T-helper 22 cell (primary cell): Measurements from ENCODE around the gene S100A16.
"Not testable (repeated sequence)": the region's sequence is repeated elsewhere in the genome, so short reads cannot be mapped to it uniquely, and the experiment has no call there.

Source experiments
- DNase-seq: peaks from one replicate; pipeline ENCODE4 v3.0.0-alpha.2; 2020; ENCODE audit warnings: low read depth

Gene S100A16

DNA sequence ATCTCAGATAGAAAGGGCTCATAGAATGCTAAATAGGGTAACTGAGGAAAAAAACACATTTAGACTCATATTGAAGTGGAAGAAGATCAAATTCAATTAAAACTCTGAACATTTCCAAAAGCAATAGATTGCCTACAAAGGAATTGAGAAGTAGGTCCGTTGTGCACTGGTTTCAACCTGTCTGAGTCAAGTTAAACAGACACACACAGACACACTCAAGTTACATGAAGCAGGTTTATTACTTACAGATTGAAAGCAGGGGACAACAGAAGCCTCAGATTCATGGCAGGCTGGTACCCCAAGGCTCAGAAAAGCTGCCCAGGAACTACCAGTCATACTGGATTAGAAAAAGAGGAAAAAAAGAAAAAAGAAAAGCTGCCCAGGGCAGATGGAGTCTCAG lies 26.6 kb downstream of the S100A16 start:
- no peak for DNase-seq

DNA sequence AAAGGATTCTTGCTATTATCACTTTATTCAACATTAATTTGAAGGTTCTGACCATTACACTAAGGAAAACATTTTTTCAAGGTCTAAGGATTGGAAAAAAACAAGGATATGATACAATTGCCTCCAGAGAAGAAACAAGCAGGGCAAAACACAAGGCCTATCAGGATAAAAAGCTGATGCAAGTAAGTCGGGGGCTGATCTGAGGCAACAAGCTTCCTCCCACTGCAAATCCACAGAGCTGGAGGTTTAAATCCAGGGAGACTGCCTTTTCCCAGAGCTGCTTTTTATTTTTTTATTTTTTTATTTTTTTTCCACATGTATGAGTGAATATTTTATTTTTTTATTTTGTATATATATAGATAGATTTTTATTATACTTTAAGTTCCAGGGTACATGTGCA lies 27.9 kb downstream of the S100A16 start:
- no peak for DNase-seq

DNA sequence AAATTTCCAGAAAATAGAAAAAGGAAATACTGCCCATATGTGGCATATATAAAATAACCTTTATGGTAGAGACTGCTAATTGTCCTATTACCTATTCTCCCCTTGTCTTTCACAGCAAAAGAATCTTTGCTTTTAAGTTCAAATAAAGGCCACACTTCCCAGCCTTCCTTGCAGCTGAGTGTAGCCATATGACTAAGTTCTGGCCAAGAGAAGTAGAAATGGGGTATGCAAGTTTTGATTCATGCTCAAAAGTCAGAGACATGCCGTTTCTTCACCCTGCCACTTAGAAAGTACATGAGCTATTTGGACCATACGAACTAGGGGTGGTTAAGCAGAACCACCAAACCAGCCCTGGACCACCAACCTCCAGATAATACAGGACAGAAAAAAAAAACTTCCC lies 29.0 kb downstream of the S100A16 start:
- DNase-seq, result no peak

DNA sequence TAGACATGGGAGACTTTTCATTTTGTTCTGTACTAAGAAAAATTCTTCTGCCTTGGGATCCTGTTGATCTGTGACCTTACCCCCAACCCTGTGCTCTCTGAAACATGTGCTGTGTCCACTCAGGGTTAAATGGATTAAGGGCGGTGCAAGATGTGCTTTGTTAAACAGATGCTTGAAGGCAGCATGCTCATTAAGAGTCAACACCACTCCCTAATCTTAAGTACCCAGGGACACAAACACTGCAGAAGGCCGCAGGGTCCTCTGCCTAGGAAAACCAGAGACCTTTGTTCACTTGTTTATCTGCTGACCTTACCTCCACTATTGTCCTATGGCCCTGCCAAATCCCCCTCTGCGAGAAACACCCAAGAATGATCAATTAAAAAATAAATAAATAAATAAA lies 29.4 kb downstream of the S100A16 start:
- not testable (repeated sequence) for DNase-seq

DNA sequence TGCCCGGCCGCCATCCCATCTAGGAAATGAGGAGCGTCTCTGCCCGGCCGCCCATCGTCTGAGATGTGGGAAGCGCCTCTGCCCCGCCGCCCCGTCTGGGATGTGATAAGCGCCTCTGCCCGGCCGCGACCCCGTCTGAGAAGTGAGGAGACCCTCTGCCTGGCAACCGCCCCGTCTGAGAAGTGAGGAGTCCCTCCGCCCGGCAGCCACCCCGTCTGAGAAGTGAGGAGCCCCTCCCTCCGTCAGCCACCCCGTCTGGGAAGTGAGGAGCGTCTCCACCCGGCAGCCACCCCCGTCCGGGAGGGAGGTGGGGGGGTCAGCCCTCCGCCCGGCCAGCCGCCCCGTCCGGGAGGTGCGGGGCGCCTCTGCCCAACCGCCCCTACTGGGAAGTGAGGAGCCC lies 30.1 kb downstream of the S100A16 start:
- not testable (repeated sequence) for DNase-seq

DNA sequence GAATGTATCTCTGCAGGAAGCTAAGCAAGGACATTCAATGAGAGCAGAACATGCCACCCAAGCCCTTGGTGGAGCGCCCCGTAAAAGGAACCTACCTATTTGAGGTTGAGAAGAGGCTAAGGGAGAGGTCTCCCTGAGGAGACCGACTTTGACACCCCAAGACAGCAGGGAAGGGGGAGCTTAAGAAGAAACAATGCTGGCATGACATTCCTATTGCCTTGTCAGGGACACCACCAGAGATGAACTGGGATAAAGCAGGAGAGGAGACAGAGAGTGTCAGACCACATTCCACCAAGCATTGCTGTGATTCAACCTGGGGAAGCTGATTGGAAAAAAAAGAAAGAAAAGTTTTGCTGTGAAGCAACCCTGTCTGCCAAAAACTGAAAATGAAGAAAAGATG lies 34.0 kb downstream of the S100A16 start:
- no peak for DNase-seq

DNA sequence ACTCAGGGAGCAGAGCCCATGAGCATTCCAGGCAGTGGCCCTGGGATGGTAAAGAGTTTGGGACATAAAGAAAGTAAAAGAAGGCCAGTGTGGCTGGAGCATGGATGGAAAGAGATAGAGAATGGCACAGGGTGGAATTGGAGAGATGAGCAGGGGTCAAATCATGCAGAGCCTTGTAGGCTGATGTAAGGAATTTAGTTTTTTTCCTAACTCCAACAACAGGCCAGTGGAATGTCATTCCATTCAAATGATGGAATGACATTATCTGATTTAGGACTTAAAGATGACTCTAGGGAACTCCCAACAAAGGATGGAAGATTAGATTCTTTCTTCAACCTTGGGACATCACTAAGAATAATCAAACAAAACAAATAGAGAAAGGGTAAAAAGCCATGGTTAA lies 34.4 kb downstream of the S100A16 start:
- no peak for DNase-seq

DNA sequence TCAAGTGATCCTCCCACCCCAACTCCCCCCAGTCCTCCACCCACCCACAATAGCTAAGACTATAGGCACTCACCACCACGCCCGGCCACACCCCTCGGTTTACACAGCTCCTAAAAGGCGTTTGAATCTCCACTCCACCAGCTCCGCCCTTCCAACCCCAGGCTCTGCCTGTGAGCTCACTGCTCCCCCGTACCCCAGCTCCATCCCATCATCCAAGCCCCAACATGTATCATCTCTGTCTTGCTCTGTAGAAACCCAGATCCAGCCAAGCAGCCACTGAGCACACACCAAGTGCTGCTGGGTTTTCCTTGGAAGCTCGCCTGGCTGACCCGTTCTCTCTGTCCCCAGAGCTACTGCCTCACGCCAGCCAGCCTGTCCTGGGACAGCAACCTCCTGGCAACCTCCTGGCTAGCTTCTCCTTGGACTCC lies 35.3 kb downstream of the S100A16 start:
- DNase-seq, result no peak

DNA sequence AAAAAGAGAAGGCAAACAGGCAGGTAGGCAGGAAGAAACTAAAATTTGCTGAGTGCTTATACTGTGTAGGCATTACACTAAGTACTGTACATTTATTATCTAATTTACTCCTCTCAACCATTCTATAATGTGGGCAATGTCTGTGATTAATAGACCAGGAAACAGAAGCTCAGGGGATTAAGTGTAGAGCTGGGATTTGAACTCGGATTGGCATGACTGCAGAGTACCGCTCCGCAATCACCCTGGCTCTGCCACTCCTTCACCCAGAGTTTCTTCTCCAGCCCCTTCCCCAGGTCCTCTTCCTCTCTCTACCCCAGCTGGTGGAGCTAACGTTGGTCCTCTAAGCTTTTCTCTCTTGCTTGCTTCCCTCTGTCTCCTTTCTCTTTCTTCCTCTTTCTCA lies 35.8 kb downstream of the S100A16 start:
- DNase-seq, result no peak

DNA sequence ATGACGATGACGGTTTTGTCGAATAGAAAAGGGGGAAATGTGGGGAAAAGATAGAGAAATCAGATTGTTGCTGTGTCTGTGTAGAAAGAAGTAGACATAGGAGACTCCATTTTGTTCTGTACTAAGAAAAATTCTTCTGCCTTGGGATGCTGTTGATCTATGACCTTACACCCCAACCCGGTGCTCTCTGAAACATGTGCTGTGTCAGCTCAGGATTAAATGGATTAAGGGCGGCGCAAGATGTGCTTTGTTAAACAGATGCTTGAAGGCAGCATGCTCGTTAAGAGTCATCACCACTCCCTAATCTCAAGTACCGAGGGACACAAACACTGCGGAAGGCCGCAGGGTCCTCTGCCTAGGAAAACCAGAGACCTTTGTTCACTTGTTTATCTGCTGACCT lies 37.4 kb downstream of the S100A16 start:
- not testable (repeated sequence) for DNase-seq

DNA sequence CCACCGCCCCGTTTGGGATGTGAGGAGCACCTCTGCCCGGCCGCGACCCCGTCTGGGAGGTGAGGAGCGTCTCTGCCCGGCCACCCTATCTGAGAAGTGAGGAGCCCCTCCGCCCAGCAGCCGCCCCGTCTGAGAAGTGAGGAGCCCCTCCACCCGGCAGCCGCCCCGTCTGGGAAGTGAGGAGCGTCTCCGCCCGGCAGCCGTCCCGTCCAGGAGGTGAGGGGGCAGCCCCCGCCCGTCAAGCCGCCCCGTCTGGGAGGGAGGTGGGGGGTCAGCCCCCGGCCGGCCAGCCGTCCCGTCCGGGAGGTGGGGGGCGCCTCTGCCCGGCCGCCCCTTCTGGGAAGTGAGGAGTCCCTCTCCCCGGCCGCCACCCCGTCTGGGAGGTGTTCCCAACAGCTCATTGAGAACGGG lies 37.9 kb downstream of the S100A16 start:
- not testable (repeated sequence) for DNase-seq

DNA sequence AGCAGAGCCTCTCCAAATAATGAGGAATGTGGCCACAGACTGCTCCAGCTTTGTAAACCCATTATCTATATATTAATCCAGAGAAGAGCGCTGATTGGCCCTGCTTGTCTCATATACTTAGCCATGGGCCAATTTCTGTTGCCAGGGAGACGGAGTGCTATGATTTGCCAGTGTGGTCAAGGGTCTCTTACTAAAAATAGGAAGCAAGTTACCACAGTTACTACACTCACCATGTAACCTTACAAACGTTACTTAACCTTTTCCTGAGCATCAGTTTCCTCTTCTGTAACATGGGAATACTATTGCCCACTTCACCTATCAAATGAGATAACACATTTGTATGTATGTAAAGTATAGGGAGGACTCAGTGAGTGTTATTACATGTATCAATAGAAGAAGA lies 39.6 kb downstream of the S100A16 start:
- no peak for DNase-seq

DNA sequence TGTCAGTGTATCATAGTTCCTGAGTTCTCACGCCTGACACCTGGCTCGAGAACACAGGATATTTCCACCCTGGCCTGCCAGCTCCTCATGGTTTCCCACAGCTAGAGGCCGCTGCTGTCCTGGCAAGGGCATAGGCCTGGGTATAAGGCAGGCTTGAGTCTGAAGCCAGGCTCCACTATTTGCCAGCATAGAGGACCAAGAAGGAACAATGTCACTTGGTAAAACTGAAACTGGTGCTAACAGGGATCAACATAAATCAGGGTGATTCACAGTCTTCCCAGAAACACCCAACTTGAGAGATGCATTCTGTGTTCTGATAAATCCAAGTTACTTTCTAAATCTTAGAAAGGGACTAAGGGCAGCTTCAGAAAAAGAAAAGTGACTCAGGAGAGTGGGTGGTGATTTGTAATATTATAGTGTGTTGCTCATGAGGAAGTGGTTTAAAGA lies 40.3 kb downstream of the S100A16 start:
- no peak for DNase-seq

DNA sequence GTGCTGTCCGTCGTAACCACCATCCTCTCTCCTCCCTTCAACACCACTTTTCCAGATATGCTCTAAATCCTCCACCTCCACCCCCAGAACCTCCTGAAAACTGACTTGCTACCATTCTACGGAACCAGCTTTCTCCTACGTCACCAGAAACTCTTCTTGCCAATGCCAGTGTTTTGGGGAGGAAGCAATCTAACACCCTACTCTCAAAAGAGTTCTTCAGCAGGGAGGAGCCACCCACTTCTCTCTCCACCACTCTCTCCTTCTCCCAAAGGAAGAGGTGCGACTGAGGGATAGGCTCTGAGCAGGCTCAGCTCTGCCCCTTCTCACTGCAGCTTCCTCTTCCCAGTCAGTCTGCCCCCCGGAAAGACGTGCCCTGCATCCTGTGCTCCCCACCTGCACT lies 41.2 kb downstream of the S100A16 start:
- DNase-seq, result no peak

DNA sequence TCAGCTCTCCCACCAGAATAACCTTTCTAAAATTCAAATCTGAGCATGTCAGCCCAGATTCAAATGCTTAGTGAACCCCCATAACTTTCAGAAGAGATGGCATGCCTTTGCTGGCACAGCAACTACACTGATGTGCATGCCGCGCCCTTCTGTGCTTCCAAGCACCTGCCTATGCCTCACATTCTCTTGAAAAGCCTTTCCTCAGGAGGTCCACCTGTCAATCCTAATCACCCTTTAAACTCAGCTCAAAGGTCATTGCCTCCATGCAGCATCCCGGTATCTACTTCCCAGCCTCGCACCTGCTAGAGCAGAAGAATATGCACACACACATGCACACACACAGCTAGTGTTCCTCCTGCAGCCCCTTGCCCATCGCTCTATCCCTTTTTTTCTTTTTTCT lies 42.1 kb downstream of the S100A16 start:
- DNase-seq, result no peak

DNA sequence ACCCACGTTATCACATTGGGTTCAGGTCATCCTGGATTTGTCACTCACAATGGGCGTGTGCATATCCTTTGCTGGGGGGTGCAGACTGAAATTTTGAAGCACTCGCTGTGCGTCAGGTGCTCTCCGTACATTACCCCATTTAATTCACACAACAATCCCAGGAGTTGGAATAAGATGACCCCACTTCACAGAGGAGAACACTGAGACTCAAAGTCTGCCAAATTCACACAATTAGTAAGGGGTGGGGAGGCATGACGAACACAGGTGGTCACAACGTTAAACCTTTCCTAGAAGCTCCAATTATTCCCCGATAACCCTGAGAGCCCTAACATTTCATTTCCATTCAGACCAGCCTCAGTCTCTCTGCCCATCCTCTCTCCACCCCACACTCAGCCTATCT lies 43.5 kb downstream of the S100A16 start:
- DNase-seq, result no peak

DNA sequence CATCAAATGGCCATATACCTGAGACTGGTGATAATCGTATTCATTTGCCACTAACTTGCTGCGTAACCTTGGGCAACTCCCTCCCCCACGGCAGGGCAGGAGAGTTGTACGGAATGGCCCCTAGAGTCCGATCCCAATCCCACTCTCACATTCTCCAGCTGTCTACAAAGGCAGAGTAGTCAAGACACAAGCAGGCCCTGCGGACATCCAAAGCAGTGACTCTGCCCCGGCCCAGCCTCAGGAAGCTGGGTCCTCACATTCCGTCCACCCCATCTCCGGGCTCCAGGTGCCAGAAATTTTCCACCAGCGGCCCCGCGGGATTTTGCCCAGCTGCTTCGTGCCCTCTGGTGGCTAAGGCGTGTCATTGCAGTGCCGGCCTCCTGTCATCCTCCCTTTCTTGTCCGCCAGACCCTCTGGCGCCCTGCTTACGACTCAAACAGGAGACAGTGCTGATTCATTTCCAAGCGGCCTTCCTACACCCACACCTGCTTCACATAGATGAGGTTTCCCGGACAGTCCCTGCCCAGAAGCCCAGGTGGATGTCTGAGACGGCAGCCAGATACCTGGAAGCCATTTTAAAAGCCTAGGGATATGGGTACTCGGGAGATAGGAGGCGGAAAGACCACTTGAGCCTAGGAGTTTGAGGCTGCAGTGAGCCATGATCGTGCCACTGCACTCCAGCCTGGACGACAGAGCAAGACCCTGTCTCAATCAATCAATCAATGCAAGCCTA lies 44.4 kb downstream of the S100A16 start:
- DNase-seq, result peak; percentile 55

DNA sequence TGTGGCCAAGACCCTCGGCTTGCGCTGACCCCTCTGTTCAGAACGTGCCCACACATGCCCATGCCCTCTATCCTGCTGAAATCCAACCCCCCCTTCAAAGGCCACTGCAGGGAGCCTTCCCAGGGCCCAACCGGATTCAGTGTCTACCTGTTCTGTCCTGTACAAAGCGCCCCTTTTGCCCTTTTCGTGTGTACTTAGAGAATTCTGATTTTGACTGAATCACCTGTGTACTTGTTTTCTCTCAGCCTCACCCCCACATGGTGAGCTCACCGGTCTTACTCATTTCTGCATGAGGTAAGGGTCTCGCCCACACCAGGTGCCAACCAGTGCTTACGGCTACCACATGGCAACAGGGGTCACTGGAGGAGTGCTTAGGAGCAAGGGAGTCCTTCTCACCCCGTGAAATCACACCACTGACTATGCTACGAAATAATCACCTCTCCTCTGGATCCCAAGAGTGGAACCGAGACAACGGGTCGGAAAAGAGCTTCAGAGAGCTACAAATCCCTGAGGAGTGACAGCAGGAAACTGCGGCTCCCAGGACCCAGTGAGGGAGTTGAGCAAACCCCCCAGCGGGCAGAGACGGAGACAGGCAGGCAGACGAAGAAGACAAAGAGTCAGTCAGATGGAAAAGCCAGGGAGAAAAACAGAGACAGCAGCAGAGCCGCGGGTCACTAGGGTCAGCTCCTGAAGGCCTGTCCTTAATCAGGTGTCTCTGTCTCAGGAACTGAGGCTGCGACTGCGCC lies 45.1 kb downstream of the S100A16 start:
- DNase-seq, result no peak

DNA sequence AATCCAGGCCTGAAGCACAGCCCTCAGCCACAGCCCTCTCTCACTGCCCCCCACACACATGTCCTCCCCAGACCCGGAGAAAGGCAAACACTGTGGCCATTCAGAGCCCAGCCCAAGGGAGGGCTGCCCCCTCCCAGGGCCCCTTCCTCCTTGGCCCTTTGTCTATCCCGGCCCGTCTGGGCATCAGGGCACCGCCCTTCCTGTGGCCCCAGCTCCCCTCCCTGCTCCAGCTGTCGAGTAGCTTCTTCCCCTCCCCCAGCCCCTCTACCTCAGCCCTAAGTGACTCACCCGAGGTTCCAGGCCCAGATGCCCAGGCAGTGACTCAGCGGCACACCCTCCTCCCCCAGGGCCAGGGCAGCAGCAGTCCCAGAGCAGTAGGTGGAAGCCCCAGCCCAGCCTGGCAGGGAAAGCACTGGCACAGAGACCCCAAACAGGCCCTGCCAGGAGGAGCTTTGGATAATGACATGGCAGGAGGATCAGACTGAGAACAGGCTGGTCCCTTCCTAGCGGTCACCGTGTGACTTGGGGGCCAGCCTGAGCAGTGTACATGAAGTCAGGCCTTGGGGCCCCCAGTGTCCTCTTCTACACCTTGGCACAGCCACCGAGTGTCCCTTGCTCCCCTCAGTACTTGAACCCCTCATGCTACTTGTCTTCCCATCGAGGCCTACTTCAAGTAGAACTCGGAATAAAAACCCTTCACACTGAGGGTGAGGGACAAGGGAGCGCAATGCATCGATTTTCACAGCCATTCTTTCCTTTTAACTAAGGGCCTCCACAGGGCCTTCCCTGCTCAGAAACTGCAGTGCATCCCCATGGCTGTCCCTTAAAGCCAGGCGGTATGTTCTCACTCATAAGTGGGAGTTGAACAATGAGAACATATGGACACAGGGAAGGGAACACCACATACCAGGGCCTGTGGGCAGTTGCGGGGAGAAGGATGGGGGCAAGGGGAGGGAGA lies 46.2 kb downstream of the S100A16 start:
- peak; percentile 79 for DNase-seq

DNA sequence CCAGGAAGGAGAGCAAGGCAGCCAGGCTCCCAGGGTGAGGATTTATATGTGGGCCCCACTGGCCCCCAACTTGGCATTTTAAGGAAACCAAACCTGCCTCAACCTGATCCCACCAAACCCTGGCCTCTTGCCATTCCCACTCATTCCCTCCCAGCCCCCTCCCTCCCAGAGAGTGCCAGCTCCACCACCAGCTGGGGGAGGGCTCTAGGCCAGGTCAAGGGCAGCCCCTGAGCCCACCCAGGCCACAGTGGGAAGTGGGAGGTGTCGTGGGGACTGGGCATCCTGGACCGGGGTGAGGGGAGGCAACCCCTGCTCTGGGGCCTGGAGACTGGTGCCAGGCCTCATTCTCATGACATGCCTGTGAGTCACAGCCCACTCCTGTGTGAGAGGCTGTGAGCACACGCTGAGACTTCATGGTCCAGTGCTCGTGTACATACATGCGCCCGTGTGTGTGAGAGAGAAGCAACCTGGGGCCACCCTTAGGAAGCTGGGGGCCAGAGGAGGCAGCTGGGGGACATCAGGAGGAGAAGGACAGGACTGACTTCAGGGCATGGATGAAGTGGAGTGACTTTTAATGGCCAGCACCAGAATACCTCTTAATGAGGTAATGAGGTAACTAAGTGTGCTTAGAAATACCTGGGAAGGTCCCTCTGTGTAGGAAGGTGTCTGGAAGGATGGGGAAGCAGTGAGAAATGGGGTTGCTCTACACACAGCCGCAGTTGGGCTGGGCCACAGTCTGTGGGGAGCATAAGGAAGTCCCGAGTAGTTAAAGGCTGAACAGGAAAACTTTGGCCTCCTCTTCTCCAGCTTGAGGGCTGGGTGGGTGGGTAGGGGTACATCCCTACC lies 47.2 kb downstream of the S100A16 start, which contains the start of gene S100A2:
TSS of gene S100A2 (minus strand) at position 316 of the 846 bp plus-strand sequence. CDS start 1,967 bp downstream, outside the sequence.
- DNase-seq, result peak; percentile 26

DNA sequence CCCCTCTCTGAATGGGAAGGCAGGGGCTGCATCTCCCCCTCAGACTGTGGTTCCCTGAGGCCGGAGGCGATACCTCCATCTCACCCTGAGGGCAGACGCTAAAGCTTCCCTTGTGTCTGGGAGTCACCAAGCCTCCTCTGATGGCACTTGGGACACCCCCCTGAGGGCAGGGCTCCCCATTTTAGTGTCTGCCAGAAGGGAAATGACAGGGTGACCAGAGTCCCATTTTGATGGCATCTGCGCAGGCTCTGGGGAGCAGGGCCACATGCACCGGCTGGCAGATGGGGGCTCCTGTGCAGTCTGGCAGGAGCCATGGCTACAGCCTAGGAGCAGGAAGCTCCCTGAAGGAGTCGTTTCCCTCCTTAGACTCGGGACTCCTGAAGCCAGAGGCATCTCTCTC lies 48.9 kb downstream of the S100A16 start:
- DNase-seq, result no peak
